Measurements from ENCODE around the gene IFNLR1.

IFNLR1 gene

DNA sequence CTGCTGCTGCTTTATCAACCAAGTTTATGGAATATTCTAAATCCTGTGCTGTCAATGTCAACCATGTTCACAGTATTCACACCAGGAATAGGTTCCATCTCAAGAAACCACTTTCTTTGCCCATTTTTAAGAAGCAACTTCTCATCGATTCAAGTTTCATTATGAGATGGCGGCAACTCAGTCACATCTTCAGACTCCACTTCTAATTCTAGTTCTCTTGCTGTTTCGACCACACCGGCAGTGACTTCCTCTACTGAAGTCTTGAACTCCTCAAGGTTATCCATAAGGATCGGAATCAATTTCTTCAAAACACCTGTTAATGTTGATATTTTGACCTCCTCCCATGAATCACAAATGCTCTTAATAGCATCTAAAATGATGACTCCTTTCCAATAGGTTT is 39.7 kb upstream of the IFNLR1 start:
- no peak for DNase-seq
- Histone ChIP-seq H3K36me3 (no peaks in the 10 kb centered on the region), H3K9me3 (no peaks in the 10 kb centered on the region), H3K27me3 (no peaks in the 10 kb centered on the region), H3K4me1 (no peaks in the 10 kb centered on the region), H3K4me3 (ENCODE audit: low read depth, low read length) (no peak overlapping the region)
- TF ChIP-seq, protein P1, sequence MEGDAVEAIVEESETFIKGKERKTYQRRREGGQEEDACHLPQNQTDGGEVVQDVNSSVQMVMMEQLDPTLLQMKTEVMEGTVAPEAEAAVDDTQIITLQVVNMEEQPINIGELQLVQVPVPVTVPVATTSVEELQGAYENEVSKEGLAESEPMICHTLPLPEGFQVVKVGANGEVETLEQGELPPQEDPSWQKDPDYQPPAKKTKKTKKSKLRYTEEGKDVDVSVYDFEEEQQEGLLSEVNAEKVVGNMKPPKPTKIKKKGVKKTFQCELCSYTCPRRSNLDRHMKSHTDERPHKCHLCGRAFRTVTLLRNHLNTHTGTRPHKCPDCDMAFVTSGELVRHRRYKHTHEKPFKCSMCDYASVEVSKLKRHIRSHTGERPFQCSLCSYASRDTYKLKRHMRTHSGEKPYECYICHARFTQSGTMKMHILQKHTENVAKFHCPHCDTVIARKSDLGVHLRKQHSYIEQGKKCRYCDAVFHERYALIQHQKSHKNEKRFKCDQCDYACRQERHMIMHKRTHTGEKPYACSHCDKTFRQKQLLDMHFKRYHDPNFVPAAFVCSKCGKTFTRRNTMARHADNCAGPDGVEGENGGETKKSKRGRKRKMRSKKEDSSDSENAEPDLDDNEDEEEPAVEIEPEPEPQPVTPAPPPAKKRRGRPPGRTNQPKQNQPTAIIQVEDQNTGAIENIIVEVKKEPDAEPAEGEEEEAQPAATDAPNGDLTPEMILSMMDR (IDR thresholded peaks at IDR 0.05; ENCODE audit: low read depth, low read length): no peak

DNA sequence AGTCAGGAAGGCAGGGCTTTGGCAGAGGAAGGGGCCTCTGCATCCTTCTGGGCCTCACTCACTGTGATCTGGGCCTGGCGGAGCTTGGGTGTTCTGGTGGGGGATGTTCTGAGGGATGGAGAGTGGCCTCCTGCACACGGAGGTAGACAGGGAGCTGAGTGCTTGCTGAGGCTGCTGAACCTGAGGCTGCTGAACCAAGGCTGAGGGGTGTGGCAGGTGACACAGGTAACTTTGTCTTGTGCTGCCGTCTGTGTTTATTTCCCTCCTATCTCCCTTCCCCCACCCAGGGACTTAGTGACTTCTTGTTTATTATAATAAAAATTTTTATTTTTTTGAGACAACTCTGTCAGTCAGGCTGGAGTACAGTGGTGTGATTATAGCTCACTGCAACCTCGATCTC is 37.7 kb upstream of the IFNLR1 start:
- Histone ChIP-seq H3K27me3 (no peaks in the 10 kb centered on the region), H3K4me1 (no peaks in the 10 kb centered on the region), H3K9me3 (no peaks in the 10 kb centered on the region), H3K36me3 (no peaks in the 10 kb centered on the region), H3K4me3 (ENCODE audit: low read depth, low read length) (no peak overlapping the region)
- TF ChIP-seq, protein P1 (IDR thresholded peaks at IDR 0.05; ENCODE audit: low read depth, low read length): no peak
- no peak for DNase-seq

DNA sequence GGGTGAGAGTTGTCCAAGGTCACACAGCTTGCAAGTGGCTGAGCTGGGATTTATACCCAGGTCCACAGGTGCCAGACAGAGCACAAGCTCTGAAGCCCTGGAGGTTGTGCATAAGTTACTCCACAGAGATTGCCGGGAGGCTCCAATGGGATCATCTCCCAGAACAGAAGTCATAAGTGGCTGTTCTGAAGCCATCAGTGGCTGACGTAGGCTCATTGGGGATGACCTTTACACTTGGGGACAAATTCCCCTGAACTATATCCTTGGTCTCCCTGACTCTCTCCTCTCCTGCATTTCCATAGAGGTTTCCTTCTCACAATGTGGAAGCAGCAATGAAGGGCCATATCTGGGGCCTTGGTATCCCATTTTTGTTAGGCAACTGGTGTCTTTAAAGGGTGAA is 37.0 kb upstream of the IFNLR1 start:
- Histone ChIP-seq H3K4me3 (ENCODE audit: low read depth, low read length) (no peak overlapping the region), H3K9me3 (no peaks in the 10 kb centered on the region), H3K27me3 (no peaks in the 10 kb centered on the region), H3K4me1 (no peaks in the 10 kb centered on the region), H3K36me3 (no peaks in the 10 kb centered on the region)
- TF ChIP-seq, protein P1 (IDR thresholded peaks at IDR 0.05; ENCODE audit: low read depth, low read length): no peak
- DNase-seq: no peak

DNA sequence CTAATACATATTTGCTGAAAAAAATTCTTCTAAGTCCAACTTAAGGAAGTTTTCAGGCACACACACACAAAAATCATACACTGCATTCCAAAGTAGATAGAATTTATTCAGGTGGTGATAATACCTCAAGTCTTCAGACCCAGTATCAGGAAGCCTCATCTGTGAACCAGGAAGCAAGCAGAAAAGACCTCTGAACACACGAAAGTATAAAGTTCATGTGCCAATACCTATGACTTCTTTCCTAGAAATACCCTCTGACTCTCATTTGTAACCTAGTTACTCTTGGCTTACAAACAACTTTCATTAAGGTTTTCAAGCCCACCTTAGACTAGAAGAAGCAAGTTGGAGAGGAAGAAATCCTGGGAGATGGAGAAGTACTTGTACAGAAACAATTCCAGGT is 35.7 kb upstream of the IFNLR1 start:
- no peak overlapping the region for H3K4me3 ChIP-seq (ENCODE audit: low read depth, low read length)
- DNase-seq: no peak
- H3K36me3 ChIP-seq: no peaks in the 10 kb centered on the region
- no peaks in the 10 kb centered on the region for H3K9me3 ChIP-seq
- no peaks in the 10 kb centered on the region for H3K4me1 ChIP-seq
- TF ChIP-seq, protein P1 (IDR thresholded peaks at IDR 0.05; ENCODE audit: low read depth, low read length): no peak
- no peaks in the 10 kb centered on the region for H3K27me3 ChIP-seq

DNA sequence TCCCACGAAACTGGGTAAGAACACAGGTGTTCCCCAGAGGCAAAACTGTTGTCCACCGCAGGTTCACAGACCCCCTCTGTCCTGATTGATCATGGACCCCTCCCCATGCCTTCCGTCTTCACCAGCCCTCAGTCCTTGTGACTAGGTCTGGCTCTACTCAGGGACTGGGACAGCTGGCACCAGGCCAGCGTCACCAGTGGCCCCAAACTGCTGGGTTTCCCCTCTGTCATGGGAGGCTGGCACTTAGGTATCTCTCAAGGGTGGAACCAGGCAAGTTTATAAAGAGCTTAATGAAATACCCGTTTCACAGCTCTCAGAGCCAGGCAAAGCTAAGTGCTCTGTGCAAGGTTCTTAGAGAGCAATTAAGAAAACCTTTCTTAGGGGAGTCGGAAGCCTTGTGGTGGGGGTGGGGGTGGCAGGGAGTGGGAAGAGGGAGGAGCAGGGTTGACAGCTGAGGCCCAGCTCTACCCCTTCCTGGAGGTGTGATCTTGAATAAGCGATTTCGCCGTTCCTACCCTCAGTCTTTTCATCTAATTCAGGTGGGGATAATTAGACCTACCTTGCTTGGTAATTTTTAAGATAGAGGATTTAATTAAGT is 35.0 kb upstream of the IFNLR1 start:
- Histone ChIP-seq H3K36me3 (no peaks in the 10 kb centered on the region), H3K27me3 (no peaks in the 10 kb centered on the region), H3K4me3 (ENCODE audit: low read depth, low read length) (no peak overlapping the region), H3K9me3 (no peaks in the 10 kb centered on the region), H3K4me1 (no peaks in the 10 kb centered on the region)
- no peak for DNase-seq
- TF ChIP-seq, protein P1 (IDR thresholded peaks at IDR 0.05; ENCODE audit: low read depth, low read length): no peak

DNA sequence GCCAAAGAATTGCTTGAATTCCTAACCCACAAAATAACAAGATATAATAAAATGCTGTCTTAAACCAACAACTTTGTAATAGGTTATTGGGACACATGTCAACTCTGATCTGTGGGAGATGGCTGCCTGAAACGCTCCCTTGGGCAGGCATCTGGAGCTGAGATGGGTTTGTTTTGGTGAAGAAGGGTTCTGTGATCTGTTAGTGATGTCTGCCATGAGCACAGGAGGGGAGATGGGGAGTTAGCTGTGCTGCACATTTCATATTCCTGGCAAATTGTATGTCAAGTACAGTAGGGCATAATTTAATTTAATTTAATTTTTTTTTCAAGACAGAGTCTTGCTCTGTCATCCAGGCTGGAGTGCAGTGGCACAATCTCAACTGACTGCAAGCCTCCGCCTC is 34.2 kb upstream of the IFNLR1 start:
- no peak for DNase-seq
- Histone ChIP-seq H3K4me1 (no peaks in the 10 kb centered on the region), H3K4me3 (ENCODE audit: low read depth, low read length) (no peak overlapping the region), H3K27me3 (no peaks in the 10 kb centered on the region), H3K36me3 (no peaks in the 10 kb centered on the region), H3K9me3 (no peaks in the 10 kb centered on the region)
- TF ChIP-seq, protein P1 (IDR thresholded peaks at IDR 0.05; ENCODE audit: low read depth, low read length): no peak
